Breast epithelium (tissue), 4 donors: Measurements from ENCODE around the gene EMX2. TPM values are rescaled to one million over a fixed set of nuclear protein-coding genes. Genes with fewer than 3 reads are reported as not detected.

Experiments
- DNase-seq, 2 donors: peaks; one replicate each; pipeline ENCODE4 v3.0.0-alpha.2; 2019; ENCODE audit warnings: low spot score in 2 of 2
- H3K27ac ChIP-seq, 2 donors: fragments of 200-600 bp; sonication (generic) in 1 of 2; one replicate each; pipeline ENCODE4 v1.5.1; 2016 to 2019; ENCODE audit warnings: mild to moderate bottlenecking in 1 of 2
- H3K27me3 ChIP-seq, 2 donors: fragments of 200-600 bp; sonication (generic) in 1 of 2; one replicate each; pipeline versions ENCODE4 v1.5.1 to v1.6.0; 2017 to 2019; ENCODE audit warnings: control low read depth in 1 of 2, mild to moderate bottlenecking in 1 of 2
- H3K36me3 ChIP-seq: fragments of 200-600 bp; one replicate; pipeline ENCODE4 v1.5.1; 2019
- H3K4me1 ChIP-seq, 2 donors: fragments of 200-600 bp; sonication (generic); one replicate each; pipeline ENCODE4 v1.5.1; 2016 to 2019; ENCODE audit warnings: control low read depth in 1 of 2
- H3K4me3 ChIP-seq, 3 donors: fragments of 200-600 bp; sonication (generic); 1 replicate in 2 of 3; 2 replicates in 1 of 3; pipeline ENCODE4 v1.5.1; 2016 to 2019; ENCODE audit warnings: mild to moderate bottlenecking in 3 of 3, moderate library complexity in 2 of 3
- H3K9me3 ChIP-seq, 2 donors: fragments of 200-600 bp; sonication (generic) in 1 of 2; one replicate each; pipeline ENCODE4 v1.5.1; 2016 to 2019; ENCODE audit warnings: control low read depth in 1 of 2
- intact Hi-C: fragments of 100-400 bp; cut with DNase I; formaldehyde crosslinking; loops from one replicate; pipeline ENCODE4 v1.15.1; 2023; ENCODE audit warnings: low total_unique reads
- total RNA-seq, 3 donors: library from RNA; depleted of rRNA; stranded (reverse); fragments of >200 nt; gene quantifications; one replicate each; pipeline ENCODE4 v1.1.0, GENCODE V29; 2016
- TF ChIP-seq, protein P1 (sequence below), 3 donors: fragments of 450-650 bp; IDR thresholded peaks; one replicate each; pipeline ENCODE4 v1.5.1; 2016 to 2017; ENCODE audit warnings: antibody characterized with exemption in 3 of 3, mild to moderate bottlenecking in 3 of 3, moderate library complexity in 3 of 3

EMX2 gene
- total RNA-seq, 3 donors from 2014 or later: 0.29 to 7.8 (median 0.98) TPM

DNA sequence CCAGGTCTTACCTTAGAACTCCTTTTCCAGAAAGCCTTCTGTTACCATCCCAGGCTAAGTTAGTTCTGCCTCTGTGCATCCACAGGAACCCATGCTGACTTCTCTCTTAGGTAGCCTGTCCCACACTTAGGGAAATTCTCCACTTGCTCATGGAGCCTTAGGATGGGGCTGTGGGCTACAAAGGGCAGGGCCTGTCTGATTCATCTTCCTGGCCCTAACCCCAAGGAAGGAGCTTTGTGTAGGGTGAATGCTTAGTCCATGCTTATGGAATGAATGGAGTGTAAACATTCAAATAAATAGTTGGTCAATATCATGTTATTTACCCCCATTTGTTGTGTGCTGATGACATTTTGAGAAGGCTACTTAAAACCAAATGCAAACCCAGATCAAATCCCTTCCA, 54.7 kb downstream of the EMX2 start:
- intact Hi-C loops: no loop called here
- no peak for DNase-seq
- Histone ChIP-seq H3K4me3 (no peak overlapping the region), H3K27ac (no peak overlapping the region), H3K27me3 (peaks cover 0 to 4% of the 10 kb centered on the region in 2 donors), H3K9me3 (peaks cover 0 to 5% of the 10 kb centered on the region in 2 donors), H3K4me1 (no peaks in the 10 kb centered on the region), H3K36me3 (no peaks in the 10 kb centered on the region)
- TF ChIP-seq, protein P1, sequence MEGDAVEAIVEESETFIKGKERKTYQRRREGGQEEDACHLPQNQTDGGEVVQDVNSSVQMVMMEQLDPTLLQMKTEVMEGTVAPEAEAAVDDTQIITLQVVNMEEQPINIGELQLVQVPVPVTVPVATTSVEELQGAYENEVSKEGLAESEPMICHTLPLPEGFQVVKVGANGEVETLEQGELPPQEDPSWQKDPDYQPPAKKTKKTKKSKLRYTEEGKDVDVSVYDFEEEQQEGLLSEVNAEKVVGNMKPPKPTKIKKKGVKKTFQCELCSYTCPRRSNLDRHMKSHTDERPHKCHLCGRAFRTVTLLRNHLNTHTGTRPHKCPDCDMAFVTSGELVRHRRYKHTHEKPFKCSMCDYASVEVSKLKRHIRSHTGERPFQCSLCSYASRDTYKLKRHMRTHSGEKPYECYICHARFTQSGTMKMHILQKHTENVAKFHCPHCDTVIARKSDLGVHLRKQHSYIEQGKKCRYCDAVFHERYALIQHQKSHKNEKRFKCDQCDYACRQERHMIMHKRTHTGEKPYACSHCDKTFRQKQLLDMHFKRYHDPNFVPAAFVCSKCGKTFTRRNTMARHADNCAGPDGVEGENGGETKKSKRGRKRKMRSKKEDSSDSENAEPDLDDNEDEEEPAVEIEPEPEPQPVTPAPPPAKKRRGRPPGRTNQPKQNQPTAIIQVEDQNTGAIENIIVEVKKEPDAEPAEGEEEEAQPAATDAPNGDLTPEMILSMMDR (IDR thresholded peaks at IDR 0.05): no peak

Other genes starting within 250 kb of the EMX2 start
- 10 to 100 TPM; 27.5 to 51.2 (median 27.9) TPM for gene PDZD8, start 167.3 kb upstream of the EMX2 start, total RNA-seq